Neural cell (in vitro differentiated cells): ENCODE data around the gene SLC25A52. TPM values are rescaled to one million over a fixed set of nuclear protein-coding genes. Genes with fewer than 3 reads are reported as not detected.
"Not testable (repeated sequence)": the region's sequence is repeated elsewhere in the genome, so short reads cannot be mapped to it uniquely, and the experiment has no call there.

ENCODE experiments used
- H2AFZ ChIP-seq: fragments of 200-600, 300-800 bp; sonication (generic), shearing (Covaris generic); 2 replicates; pipeline ENCODE4 v1.6.0; 2014; ENCODE audit warnings: low read depth, mild to moderate bottlenecking, antibody characterized with exemption, low read length, moderate library complexity
- H3F3A ChIP-seq: fragments of 200-600 bp; shearing (Covaris generic); 2 replicates; pipeline ENCODE4 v1.6.1; 2016; ENCODE audit warnings: mild to moderate bottlenecking, moderate library complexity, mixed read lengths, antibody characterized with exemption, low read length; ENCODE audit not compliant: insufficient read depth, poor library complexity, severe bottlenecking
- H3K27ac ChIP-seq: fragments of 200-600, 300-800 bp; sonication (generic), shearing (Covaris generic); 2 replicates; pipeline ENCODE4 v1.5.1; 2014; ENCODE audit warnings: mild to moderate bottlenecking, low read length, moderate library complexity
- H3K27me3 ChIP-seq: fragments of 300-800, 200-600 bp; sonication (generic), shearing (Covaris generic); 2 replicates; pipeline ENCODE4 v1.6.0; 2014; ENCODE audit warnings: mild to moderate bottlenecking, low read depth, low read length, moderate library complexity; ENCODE audit not compliant: insufficient read depth
- H3K36me3 ChIP-seq: fragments of 300-800, 200-600 bp; sonication (generic), shearing (Covaris generic); 2 replicates; pipeline ENCODE4 v1.5.1; 2014; ENCODE audit warnings: mild to moderate bottlenecking, antibody characterized with exemption, low read length, moderate library complexity; ENCODE audit not compliant: insufficient read depth
- H3K4me2 ChIP-seq: fragments of 300-800, 200-600 bp; sonication (generic), shearing (Covaris generic); 2 replicates; pipeline ENCODE4 v1.6.0; 2014; ENCODE audit warnings: mild to moderate bottlenecking, low read length
- H3K4me3 ChIP-seq: fragments of 300-800, 200-600 bp; sonication (generic), shearing (Covaris generic); 2 replicates; pipeline ENCODE4 v1.5.1; 2014; ENCODE audit warnings: mild to moderate bottlenecking, low read length, moderate library complexity
- H3K79me2 ChIP-seq: fragments of 200-600 bp; shearing (Covaris generic); replicated peaks from 2 replicates; pipeline ENCODE4 v1.6.0; 2014; ENCODE audit warnings: mild to moderate bottlenecking, low read length, moderate library complexity; ENCODE audit not compliant: insufficient read depth
- H3K9ac ChIP-seq: fragments of 300-800, 200-600 bp; sonication (generic), shearing (Covaris generic); 2 replicates; pipeline ENCODE4 v1.6.1; 2016; ENCODE audit warnings: mild to moderate bottlenecking, low read length, mixed read lengths
- H3K9me2 ChIP-seq: fragments of 200-600 bp; shearing (Covaris generic); 2 replicates; pipeline ENCODE4 v1.6.1; 2016; ENCODE audit warnings: mild to moderate bottlenecking, low read length, mixed read lengths; ENCODE audit not compliant: insufficient read depth
- H3K9me3 ChIP-seq: fragments of 200-600, 300-800 bp; sonication (generic), shearing (Covaris generic); 2 replicates; pipeline ENCODE4 v1.6.1; 2016; ENCODE audit warnings: mild to moderate bottlenecking, mixed run types, low read length, moderate library complexity, mixed read lengths
- H4K20me1 ChIP-seq: fragments of 200-600 bp; shearing (Covaris generic); 2 replicates; pipeline ENCODE4 v1.6.1; 2016; ENCODE audit warnings: mild to moderate bottlenecking, mixed run types; ENCODE audit not compliant: insufficient read depth
- EZH2 ChIP-seq: fragments of 200-600, 300-800 bp; shearing (Covaris generic), sonication (generic); IDR thresholded peaks from 2 replicates; pipeline ENCODE4 v1.6.1; 2014; ENCODE audit warnings: antibody characterized with exemption, low read length, borderline replicate concordance, mild to moderate bottlenecking; ENCODE audit not compliant: insufficient read depth, poor library complexity, severe bottlenecking
- MXI1 ChIP-seq: fragments of 450-650 bp; conservative IDR thresholded peaks from 2 replicates; pipeline ENCODE4 v1.6.1; 2014; ENCODE audit warnings: antibody characterized with exemption, mild to moderate bottlenecking; ENCODE audit not compliant: poor library complexity, severe bottlenecking
- POLR2AphosphoS5 ChIP-seq: IDR thresholded peaks from 2 replicates; pipeline ENCODE4 v1.6.1; 2012
- SMC3 ChIP-seq: fragments of 450-650 bp; conservative IDR thresholded peaks from 2 replicates; pipeline ENCODE4 v1.6.1; 2014; ENCODE audit warnings: antibody characterized with exemption, mild to moderate bottlenecking, moderate library complexity; ENCODE audit not compliant: poor library complexity
- TAF1 ChIP-seq: IDR thresholded peaks from 2 replicates; pipeline ENCODE4 v1.6.1; 2012; ENCODE audit warnings: low read depth
- polyA plus RNA-seq: library from polyadenylated mRNA; depleted of rRNA; stranded (reverse); fragments of >200 nt; gene quantifications from 2 replicates; pipeline ENCODE4 v1.2.3, GENCODE V29; 2014

The SLC25A52 gene
- polyA plus RNA-seq, 1 donor from 2014 or later: not detected

- Histone ChIP-seq H3K9me2 (no peaks in the 10 kb centered on the region), H3K36me3 (no peaks in the 10 kb centered on the region), H3K79me2 (no peaks in the 10 kb centered on the region), H3K9me3 (no peaks in the 10 kb centered on the region), H4K20me1 (no peaks in the 10 kb centered on the region), H3K9ac (no peak overlapping the region), H3F3A (no peaks in the 10 kb centered on the region), H3K4me3 (no peak overlapping the region), H3K27me3 (no peaks in the 10 kb centered on the region), H2AFZ (no peak overlapping the region), H3K4me2 (no peak overlapping the region), H3K27ac (no peak overlapping the region)
- TF ChIP-seq MXI1: no peak
- TF ChIP-seq POLR2AphosphoS5: no peak
- TF ChIP-seq EZH2: no peak
- TF ChIP-seq TAF1: no peak
Observed at GRCh38 chr18:31738460-31739407, 21.9 kb downstream of the SLC25A52 start.

- Histone ChIP-seq H3K4me3 (no peak overlapping the region), H3K79me2 (no peaks in the 10 kb centered on the region), H2AFZ (no peak overlapping the region), H3K9me3 (no peaks in the 10 kb centered on the region), H3K27me3 (no peaks in the 10 kb centered on the region), H3F3A (no peaks in the 10 kb centered on the region), H3K9me2 (no peaks in the 10 kb centered on the region), H3K4me2 (no peak overlapping the region), H4K20me1 (no peaks in the 10 kb centered on the region), H3K9ac (no peak overlapping the region), H3K36me3 (no peaks in the 10 kb centered on the region), H3K27ac (no peak overlapping the region)
- TF ChIP-seq SMC3 (no peak), POLR2AphosphoS5 (no peak)
Observed at GRCh38 chr18:31736630-31737029, 24.1 kb downstream of the SLC25A52 start.

- Histone ChIP-seq H3K79me2 (no peaks in the 10 kb centered on the region), H4K20me1 (no peaks in the 10 kb centered on the region), H3K4me3 (no peak overlapping the region), H3K36me3 (no peaks in the 10 kb centered on the region), H3K9me2 (no peaks in the 10 kb centered on the region), H3K27me3 (no peaks in the 10 kb centered on the region), H2AFZ (no peak overlapping the region), H3K4me2 (no peak overlapping the region), H3K27ac (no peak overlapping the region), H3K9ac (no peak overlapping the region), H3F3A (no peaks in the 10 kb centered on the region), H3K9me3 (no peaks in the 10 kb centered on the region)
- TF ChIP-seq MXI1: no peak
Observed at GRCh38 chr18:31731628-31732027, 29.1 kb downstream of the SLC25A52 start.

GRCh38 chr18:31729196-31729595 is 31.5 kb downstream of the SLC25A52 start:
- H2AFZ ChIP-seq, H3K9me2 ChIP-seq, H3K36me3 ChIP-seq: not testable (repeated sequence)

More at GRCh38 chr18:31729196-31729595, 31.5 kb downstream of the SLC25A52 start:
- H3K27ac ChIP-seq, H3K9me3 ChIP-seq, H3K9ac ChIP-seq, H3K79me2 ChIP-seq, H3F3A ChIP-seq, H3K4me2 ChIP-seq, H4K20me1 ChIP-seq, H3K27me3 ChIP-seq, H3K4me3 ChIP-seq: not testable (repeated sequence)
